Right lobe of liver (tissue), 6 donors: ENCODE results near the gene TMEM134. TPM values are rescaled to one million over a fixed set of nuclear protein-coding genes. Genes with fewer than 3 reads are reported as not detected.

Source experiments
- ATAC-seq, 4 donors: fragments of 200-7000 bp; cut with Tn5 transposase; one replicate each; pipeline ENCODE4 v1.9.1; 2020; ENCODE audit warnings: mild to moderate bottlenecking in 4 of 4, moderate library complexity in 4 of 4
- DNase-seq, 3 donors: peaks; one replicate each; pipeline ENCODE4 v3.0.0-alpha.2; 2020
- H3K27ac ChIP-seq, 3 donors: fragments of 200-600 bp; one replicate each; pipeline ENCODE4 v1.8.0; 2022
- H3K27me3 ChIP-seq, 2 donors: fragments of 200-600 bp; one replicate each; pipeline ENCODE4 v1.8.0; 2022
- H3K36me3 ChIP-seq, 4 donors: fragments of 200-600 bp; sonication (generic) in 1 of 4; one replicate each; pipeline versions ENCODE4 v1.5.1 to v1.8.0; 2017 to 2022; ENCODE audit warnings: control low read depth in 1 of 4
- H3K4me1 ChIP-seq, 4 donors: fragments of 200-600 bp; sonication (generic) in 1 of 4; one replicate each; pipeline versions ENCODE4 v1.5.1 to v1.8.0; 2017 to 2022; ENCODE audit warnings: control low read depth in 1 of 4
- H3K4me3 ChIP-seq, 3 donors: fragments of 200-600 bp; one replicate each; pipeline ENCODE4 v1.8.0; 2022
- H3K9me3 ChIP-seq, 4 donors: fragments of 200-600 bp; sonication (generic) in 1 of 4; one replicate each; pipeline versions ENCODE4 v1.5.1 to v1.8.0; 2017 to 2022; ENCODE audit warnings: control low read depth in 1 of 4
- CTCF ChIP-seq, 4 donors: fragments of 200-600 bp in 3 of 4; fragments of 450-650 bp in 1 of 4; IDR thresholded peaks; one replicate each; pipeline versions ENCODE4 v1.5.1 to v1.8.0; 2016 to 2022; ENCODE audit warnings: antibody characterized with exemption in 4 of 4, mild to moderate bottlenecking in 2 of 4
- POLR2A ChIP-seq: fragments of 450-650 bp; IDR thresholded peaks from one replicate; pipeline ENCODE4 v1.6.1; 2017; ENCODE audit warnings: antibody characterized with exemption, mild to moderate bottlenecking
- WGBS: methylation state at CpG from one replicate; pipeline ENCODE4 v1.1.6; 2018; ENCODE audit warnings: low coverage, low lambda C conversion rate; ENCODE audit not compliant: insufficient coverage; ENCODE audit errors: missing lambda C conversion rate; 5-methylcytosine and 5-hydroxymethylcytosine counted together
- intact Hi-C, 2 donors: fragments of 100-400 bp; cut with DNase I; formaldehyde crosslinking; loops; one replicate each; pipeline versions ENCODE4 v1.11.2 to v1.14.1; 2022
- total RNA-seq, 6 experiments: library from RNA; depleted of rRNA in 2 of 6; stranded (reverse); fragments of >200 nt in 2 of 6; fragmentation: NEBNext Ultra II Directional in 3 of 6; extraction: Animal tissue kit (Norgen Biotek cat#: 25700) in 3 of 6; gene quantifications; one replicate each; pipeline versions ENCODE4 v1.1.0 to v1.2.4, GENCODE V29; 2016 to 2023
- donor health status: DM: no; HTN: yes; CAD: no.
- donor health status: DM: no; HTN: no; CAD: no.
- donor health status: DM: no; HTN: no; CAD: no.
- donor health status: DM: no; HTN: yes; CAD: no.
- donor health status: DM: no; HTN: yes; CAD: no.

The TMEM134 gene
- total RNA-seq, 6 experiments from 2014 or later = 29.1 to 133 (median 40.9) TPM

DNA sequence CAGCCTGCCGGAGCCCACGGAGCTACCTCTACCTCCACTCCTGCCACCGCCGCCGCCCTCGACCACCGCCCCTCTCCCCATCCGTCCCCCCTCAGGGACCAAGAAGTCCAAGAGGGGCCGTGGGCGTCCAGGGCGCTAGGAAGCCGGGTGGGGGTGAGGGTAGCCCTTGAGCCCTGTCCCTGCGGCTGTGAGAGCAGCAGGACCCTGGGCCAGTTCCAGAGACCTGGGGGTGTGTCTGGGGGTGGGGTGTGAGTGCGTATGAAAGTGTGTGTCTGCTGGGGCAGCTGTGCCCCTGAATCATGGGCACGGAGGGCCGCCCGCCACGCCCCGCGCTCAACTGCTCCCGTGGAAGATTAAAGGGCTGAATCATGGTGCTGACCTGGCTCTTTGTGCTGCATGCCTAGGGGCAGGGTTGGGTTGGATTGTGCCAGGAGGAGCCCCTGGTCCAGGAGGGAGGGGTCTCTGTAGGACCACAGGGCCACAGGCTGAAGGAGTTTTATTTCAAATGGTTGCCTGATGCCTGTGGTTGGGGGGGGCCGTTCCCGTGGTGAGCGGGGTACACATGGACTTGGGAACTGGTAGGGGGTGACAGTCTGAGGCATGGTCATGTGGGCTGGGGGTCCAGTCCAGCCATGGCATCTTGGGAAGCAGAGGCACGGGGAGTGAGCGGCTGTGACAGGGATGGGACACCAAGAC is 33.9 kb downstream of the TMEM134 start:
- Histone ChIP-seq H3K27ac (no peak overlapping the region), H3K9me3 (no peaks in the 10 kb centered on the region), H3K27me3 (no peaks in the 10 kb centered on the region), H3K36me3 (peaks cover 0 to 52% (median 11%) of the 10 kb centered on the region in 4 donors), H3K4me1 (no peaks in the 10 kb centered on the region), H3K4me3 (no peak overlapping the region)
- TF ChIP-seq POLR2A = no peak
- TF ChIP-seq CTCF (IDR thresholded peaks at IDR 0.05) = no peak
- WGBS = 69% methylated on average over 2 of the region's 26 CpGs
- DNase-seq (no peak), ATAC-seq (no peak)
- intact Hi-C loops = no loop called here

DNA sequence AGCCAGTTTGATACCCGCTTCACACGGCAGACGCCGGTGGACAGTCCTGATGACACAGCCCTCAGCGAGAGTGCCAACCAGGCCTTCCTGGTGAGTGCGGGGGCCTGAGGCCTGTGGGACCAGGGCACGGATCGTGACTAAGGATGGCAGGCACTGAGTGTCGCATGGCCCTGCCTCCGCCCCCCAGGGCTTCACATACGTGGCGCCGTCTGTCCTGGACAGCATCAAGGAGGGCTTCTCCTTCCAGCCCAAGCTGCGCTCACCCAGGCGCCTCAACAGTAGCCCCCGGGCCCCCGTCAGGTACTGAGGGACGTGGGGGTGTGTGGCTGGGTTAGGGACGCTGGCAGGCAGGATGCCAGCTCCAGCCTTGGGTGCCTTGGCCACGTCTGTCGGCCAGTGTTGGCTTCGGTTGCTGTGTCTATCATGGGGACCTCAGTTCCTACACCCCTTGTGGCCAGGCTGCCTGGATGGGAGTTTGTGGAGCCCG is 34.6 kb downstream of the TMEM134 start:
- Histone ChIP-seq H3K27ac (no peak overlapping the region), H3K27me3 (no peaks in the 10 kb centered on the region), H3K9me3 (no peaks in the 10 kb centered on the region), H3K36me3 (peaks cover 0 to 52% (median 11%) of the 10 kb centered on the region in 4 donors), H3K4me1 (peaks cover 0 to 6% (median under 1%) of the 10 kb centered on the region in 4 donors), H3K4me3 (no peak overlapping the region)
- WGBS = no CpG with 5 or more reads among the region's 23 CpGs
- ATAC-seq (no peak), DNase-seq (no peak)
- intact Hi-C loops = no loop called here
- TF ChIP-seq POLR2A (no peak), CTCF (IDR thresholded peaks at IDR 0.05) (no peak)

- H3K4me1 ChIP-seq = peaks cover 0 to 11% (median 2%) of the 10 kb centered on the region in 4 donors
- H3K36me3 ChIP-seq = peaks cover 0 to 52% (median 11%) of the 10 kb centered on the region in 4 donors
- no peak overlapping the region for H3K4me3 ChIP-seq
- no peak for TF ChIP-seq POLR2A
- no peak for TF ChIP-seq CTCF (IDR thresholded peaks at IDR 0.05)
- no peaks in the 10 kb centered on the region for H3K27me3 ChIP-seq
- WGBS = 79% methylated on average over 6 of the region's 22 CpGs
- ATAC-seq (no peak), DNase-seq (no peak)
- intact Hi-C loops = no loop called here
- no peak overlapping the region for H3K27ac ChIP-seq
- no peaks in the 10 kb centered on the region for H3K9me3 ChIP-seq
Measured at GRCh38 chr11:67433536-67434394, 35.3 kb downstream of the TMEM134 start.

- H3K27me3 ChIP-seq = no peaks in the 10 kb centered on the region
- TF ChIP-seq CTCF (IDR thresholded peaks at IDR 0.05) (no peak), POLR2A (no peak)
- peaks cover 0 to 48% (median 11%) of the 10 kb centered on the region in 4 donors for H3K36me3 ChIP-seq
- DNase-seq (no peak), ATAC-seq (no peak)
- no peak overlapping the region for H3K27ac ChIP-seq
- H3K9me3 ChIP-seq = no peaks in the 10 kb centered on the region
- WGBS = 100% methylated on average over 3 of the region's 22 CpGs
- intact Hi-C loops = no loop called here
- H3K4me3 ChIP-seq = no peak overlapping the region
- H3K4me1 ChIP-seq = peaks cover 0 to 11% (median 2%) of the 10 kb centered on the region in 4 donors
Measured at GRCh38 chr11:67432655-67433349, 36.2 kb downstream of the TMEM134 start.
